ENCODE results near the gene CDH13.

Gene CDH13

DNA sequence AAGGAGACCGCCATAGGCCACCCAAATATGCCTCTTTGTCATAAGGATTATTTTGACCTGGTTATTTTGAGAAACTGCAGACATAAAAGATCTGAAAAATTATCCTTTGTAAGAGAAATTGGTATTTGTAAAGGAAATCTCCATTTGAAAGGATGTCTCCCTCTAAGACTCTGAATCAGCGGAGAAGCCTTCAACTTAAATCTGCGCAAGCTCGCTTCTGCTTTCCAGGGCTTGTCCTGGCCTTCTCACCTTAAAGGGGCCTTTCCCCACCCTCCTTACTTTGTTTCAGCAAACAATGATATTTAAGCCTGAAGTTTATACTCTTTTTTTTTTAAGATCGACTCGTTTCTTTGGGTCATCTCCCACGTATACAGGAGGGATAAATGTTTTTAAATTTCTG is 1215.5 kb downstream of the CDH13 start:
- TF ChIP-seq, protein P1, sequence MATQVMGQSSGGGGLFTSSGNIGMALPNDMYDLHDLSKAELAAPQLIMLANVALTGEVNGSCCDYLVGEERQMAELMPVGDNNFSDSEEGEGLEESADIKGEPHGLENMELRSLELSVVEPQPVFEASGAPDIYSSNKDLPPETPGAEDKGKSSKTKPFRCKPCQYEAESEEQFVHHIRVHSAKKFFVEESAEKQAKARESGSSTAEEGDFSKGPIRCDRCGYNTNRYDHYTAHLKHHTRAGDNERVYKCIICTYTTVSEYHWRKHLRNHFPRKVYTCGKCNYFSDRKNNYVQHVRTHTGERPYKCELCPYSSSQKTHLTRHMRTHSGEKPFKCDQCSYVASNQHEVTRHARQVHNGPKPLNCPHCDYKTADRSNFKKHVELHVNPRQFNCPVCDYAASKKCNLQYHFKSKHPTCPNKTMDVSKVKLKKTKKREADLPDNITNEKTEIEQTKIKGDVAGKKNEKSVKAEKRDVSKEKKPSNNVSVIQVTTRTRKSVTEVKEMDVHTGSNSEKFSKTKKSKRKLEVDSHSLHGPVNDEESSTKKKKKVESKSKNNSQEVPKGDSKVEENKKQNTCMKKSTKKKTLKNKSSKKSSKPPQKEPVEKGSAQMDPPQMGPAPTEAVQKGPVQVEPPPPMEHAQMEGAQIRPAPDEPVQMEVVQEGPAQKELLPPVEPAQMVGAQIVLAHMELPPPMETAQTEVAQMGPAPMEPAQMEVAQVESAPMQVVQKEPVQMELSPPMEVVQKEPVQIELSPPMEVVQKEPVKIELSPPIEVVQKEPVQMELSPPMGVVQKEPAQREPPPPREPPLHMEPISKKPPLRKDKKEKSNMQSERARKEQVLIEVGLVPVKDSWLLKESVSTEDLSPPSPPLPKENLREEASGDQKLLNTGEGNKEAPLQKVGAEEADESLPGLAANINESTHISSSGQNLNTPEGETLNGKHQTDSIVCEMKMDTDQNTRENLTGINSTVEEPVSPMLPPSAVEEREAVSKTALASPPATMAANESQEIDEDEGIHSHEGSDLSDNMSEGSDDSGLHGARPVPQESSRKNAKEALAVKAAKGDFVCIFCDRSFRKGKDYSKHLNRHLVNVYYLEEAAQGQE (IDR thresholded peaks at IDR 0.05; ENCODE audit: insufficient read depth in 1 of 2, low read depth in 2 of 2, low read length in 2 of 2): no peak
- no peak for TF ChIP-seq SIN3A (IDR thresholded peaks at IDR 0.05; ENCODE audit: borderline replicate concordance, insufficient read depth, low read length)
- TF ChIP-seq FOXP2 (optimal IDR thresholded peaks at IDR 0.05; ENCODE audit: borderline replicate concordance, extremely low read depth, extremely low read length, insufficient read depth): no peak
- no peak for TF ChIP-seq POLR2AphosphoS5 (IDR thresholded peaks at IDR 0.05; ENCODE audit: low read depth, low read length)
- TF ChIP-seq TAF1 (IDR thresholded peaks at IDR 0.05; ENCODE audit: borderline replicate concordance, insufficient read depth, low read length): no peak

DNA sequence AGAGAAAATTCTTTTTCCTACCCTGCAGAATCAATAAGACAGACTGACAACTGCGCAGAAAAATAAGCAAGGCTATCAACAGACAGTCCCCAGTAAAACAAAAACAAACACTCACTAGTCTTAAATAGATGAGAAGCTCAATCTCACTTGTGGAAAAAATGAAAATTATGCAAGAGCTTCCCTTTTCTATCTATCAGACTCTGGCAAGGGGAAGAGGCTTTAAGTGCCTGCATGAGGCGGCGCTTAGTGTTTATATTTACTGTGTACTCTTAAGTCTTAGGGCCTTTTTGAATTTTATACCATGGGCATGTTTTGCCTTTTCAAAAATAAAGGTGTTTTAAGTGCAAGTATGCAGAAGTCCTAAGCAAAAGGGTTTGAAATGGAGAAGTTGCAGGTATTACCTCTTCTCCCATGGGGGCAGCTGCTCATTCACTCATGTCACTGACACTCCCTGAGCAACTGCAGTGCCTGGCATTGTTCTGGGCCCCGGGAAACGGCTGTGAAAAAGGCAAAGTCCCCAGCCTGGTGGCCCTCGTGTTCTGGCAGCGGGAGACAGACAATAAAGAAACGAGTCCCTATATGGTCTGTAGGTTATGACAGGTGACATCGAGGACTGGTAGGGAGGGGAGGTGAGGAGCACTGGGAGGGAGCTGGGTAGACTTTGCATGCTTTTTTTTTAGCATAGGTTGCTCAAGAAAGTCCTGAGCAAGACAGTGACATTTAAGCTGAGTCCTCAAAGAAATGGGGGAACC is 1216.2 kb downstream of the CDH13 start:
- TF ChIP-seq POLR2AphosphoS5 (IDR thresholded peaks at IDR 0.05; ENCODE audit: low read depth, low read length) (no peak), TAF1 (IDR thresholded peaks at IDR 0.05; ENCODE audit: borderline replicate concordance, insufficient read depth, low read length) (no peak), SIN3A (IDR thresholded peaks at IDR 0.05; ENCODE audit: borderline replicate concordance, insufficient read depth, low read length) (no peak), FOXP2 (optimal IDR thresholded peaks at IDR 0.05; ENCODE audit: borderline replicate concordance, extremely low read depth, extremely low read length, insufficient read depth) (no peak)
- TF ChIP-seq, protein P1 (IDR thresholded peaks at IDR 0.05; ENCODE audit: insufficient read depth in 1 of 2, low read depth in 2 of 2, low read length in 2 of 2): no peak

DNA sequence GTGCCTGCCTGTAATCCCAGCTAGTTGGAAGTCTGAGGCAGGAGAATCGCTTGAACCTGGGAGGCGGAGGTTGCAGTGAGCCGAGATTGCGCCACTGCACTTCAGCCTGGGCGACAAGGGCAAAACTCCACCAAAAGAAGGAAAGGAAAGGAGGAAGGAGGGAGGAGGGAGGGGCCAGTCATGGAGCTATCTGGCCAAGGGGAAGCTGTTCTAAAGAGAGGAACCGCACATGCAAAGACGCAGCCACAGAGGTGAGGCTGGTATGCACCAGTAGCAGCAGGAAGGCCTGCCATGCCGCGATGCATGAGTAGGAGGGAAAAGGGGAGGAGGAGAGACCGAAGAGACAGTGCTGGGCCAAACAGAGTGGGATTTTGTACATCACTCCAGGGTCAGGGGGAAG is 1216.9 kb downstream of the CDH13 start:
- no peak for TF ChIP-seq TAF1 (IDR thresholded peaks at IDR 0.05; ENCODE audit: borderline replicate concordance, insufficient read depth, low read length)
- TF ChIP-seq, protein P1 (IDR thresholded peaks at IDR 0.05; ENCODE audit: insufficient read depth in 1 of 2, low read depth in 2 of 2, low read length in 2 of 2): no peak
- TF ChIP-seq FOXP2 (optimal IDR thresholded peaks at IDR 0.05; ENCODE audit: borderline replicate concordance, extremely low read depth, extremely low read length, insufficient read depth): no peak
- no peak for TF ChIP-seq SIN3A (IDR thresholded peaks at IDR 0.05; ENCODE audit: borderline replicate concordance, insufficient read depth, low read length)
- no peak for TF ChIP-seq POLR2AphosphoS5 (IDR thresholded peaks at IDR 0.05; ENCODE audit: low read depth, low read length)

DNA sequence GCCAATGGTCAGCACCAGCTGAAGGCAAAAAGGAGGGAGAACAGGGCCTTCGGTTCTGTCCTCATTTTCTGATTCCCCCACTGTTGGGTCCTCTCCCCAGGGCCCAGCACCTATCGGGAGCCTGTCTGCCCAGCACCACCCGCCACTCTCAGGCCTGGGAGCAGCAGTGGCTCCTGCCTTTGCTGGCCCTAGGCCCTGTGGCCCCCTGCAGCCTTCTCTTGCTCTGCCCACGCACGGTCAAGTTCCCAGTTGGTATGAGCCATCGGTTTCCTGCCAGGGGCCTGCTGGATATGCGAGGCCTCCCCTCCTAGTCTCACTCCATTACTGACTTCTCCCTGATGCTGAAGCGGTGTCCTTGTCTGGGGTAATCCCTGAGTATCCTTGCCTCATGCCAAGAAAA is 1218.5 kb downstream of the CDH13 start:
- TF ChIP-seq TAF1 (IDR thresholded peaks at IDR 0.05; ENCODE audit: borderline replicate concordance, insufficient read depth, low read length) (no peak), POLR2AphosphoS5 (IDR thresholded peaks at IDR 0.05; ENCODE audit: low read depth, low read length) (no peak), SIN3A (IDR thresholded peaks at IDR 0.05; ENCODE audit: borderline replicate concordance, insufficient read depth, low read length) (no peak), FOXP2 (optimal IDR thresholded peaks at IDR 0.05; ENCODE audit: borderline replicate concordance, extremely low read depth, extremely low read length, insufficient read depth) (no peak)
- TF ChIP-seq, protein P1 (IDR thresholded peaks at IDR 0.05; ENCODE audit: insufficient read depth in 1 of 2, low read depth in 2 of 2, low read length in 2 of 2): no peak
